SK-N-SH (cell line): ENCODE measurements around the gene ZC3H12C. TPM values are rescaled to one million over a fixed set of nuclear protein-coding genes. Genes with fewer than 3 reads are reported as not detected.

ENCODE experiments used
- CTCF ChIA-PET: fragments of 300-600, 350-600 bp; formaldehyde crosslinking; extraction: SDS; loops from one replicate; lab custom pipeline; 2021; lab: Yijun Ruan, JAX
- POLR2A ChIA-PET: fragments of 350-600 bp; sonication (Branson Sonifier 250); formaldehyde crosslinking; extraction: SDS; loops from one replicate; lab custom pipeline; 2020; ENCODE audit warnings: antibody characterized with exemption, inconsistent platforms; lab: Yijun Ruan, JAX
- DNase-seq: peaks from one replicate; pipeline ENCODE4 v3.0.0; 2012
- H2AFZ ChIP-seq: fragments of 200-600 bp; sonication (generic); 2 replicates; pipeline ENCODE4 v1.8.1; 2016; ENCODE audit warnings: antibody characterized with exemption, mild to moderate bottlenecking, low read depth
- H3F3A ChIP-seq: fragments of 200-600 bp; sonication (generic); replicated peaks from 2 replicates; pipeline ENCODE3; 2016; ENCODE audit warnings: antibody characterized with exemption, mild to moderate bottlenecking; ENCODE audit not compliant: insufficient read depth
- H3K27ac ChIP-seq, 2 experiments: fragments of 200-500 bp in 1 of 2; fragments of 200-600 bp in 1 of 2; sonication (Bioruptor generic) in 1 of 2; sonication (generic), shearing (Covaris generic) in 1 of 2; 2 replicates each; pipeline versions ENCODE4 v1.5.1 to v1.6.1; 2014 to 2016; ENCODE audit warnings: low read depth in 2 of 2, inconsistent platforms in 1 of 2, low read length in 1 of 2, mild to moderate bottlenecking in 1 of 2, mixed read lengths in 1 of 2
- H3K27me3 ChIP-seq: fragments of 200-600 bp; sonication (generic), shearing (Covaris generic); 2 replicates; pipeline ENCODE4 v1.6.1; 2016; ENCODE audit warnings: mixed run types; ENCODE audit not compliant: insufficient read depth
- H3K36me3 ChIP-seq, 2 experiments: fragments of 200-500 bp in 1 of 2; fragments of 200-600 bp in 1 of 2; sonication (Bioruptor generic) in 1 of 2; sonication (generic) in 1 of 2; replicated peaks in 1 of 2; 2 replicates each; pipeline versions ENCODE3 to v1.5.1; 2014 to 2016; ENCODE audit warnings: low read length in 1 of 2, mild to moderate bottlenecking in 1 of 2; ENCODE audit not compliant: insufficient read depth in 2 of 2, control insufficient read depth in 1 of 2
- H3K4me1 ChIP-seq, 2 experiments: fragments of 200-500 bp in 1 of 2; fragments of 200-600 bp in 1 of 2; sonication (Bioruptor generic) in 1 of 2; sonication (generic), shearing (Covaris generic) in 1 of 2; 2 replicates each; pipeline versions ENCODE4 v1.5.1 to v1.6.1; 2014 to 2016; ENCODE audit warnings: low read depth in 1 of 2, low read length in 1 of 2, mixed run types in 1 of 2; ENCODE audit not compliant: insufficient read depth in 2 of 2, control insufficient read depth in 1 of 2
- H3K4me2 ChIP-seq: fragments of 200-600 bp; sonication (generic), shearing (Covaris generic); 2 replicates; pipeline ENCODE4 v1.6.1; 2017; ENCODE audit warnings: mixed run types
- H3K4me3 ChIP-seq, 2 experiments: fragments of 200-500 bp in 1 of 2; fragments of 200-600 bp in 1 of 2; sonication (Bioruptor generic) in 1 of 2; sonication (generic), shearing (Covaris generic) in 1 of 2; 2 replicates each; pipeline versions ENCODE4 v1.5.1 to v1.8.1; 2014 to 2016; ENCODE audit warnings: low read depth in 2 of 2, inconsistent platforms in 1 of 2, low read length in 1 of 2, mild to moderate bottlenecking in 1 of 2, mixed read lengths in 1 of 2, moderate library complexity in 1 of 2
- H3K79me2 ChIP-seq: fragments of 200-600 bp; sonication (generic); 2 replicates; pipeline ENCODE4 v1.8.1; 2017; ENCODE audit warnings: mild to moderate bottlenecking; ENCODE audit not compliant: insufficient read depth
- H3K9ac ChIP-seq: fragments of 200-600 bp; sonication (generic); 2 replicates; pipeline ENCODE4 v1.6.1; 2017; ENCODE audit warnings: mixed run types
- H3K9me2 ChIP-seq: fragments of 200-600 bp; sonication (generic); 2 replicates; pipeline ENCODE4 v1.6.1; 2017; ENCODE audit warnings: mixed run types
- H3K9me3 ChIP-seq: fragments of 200-600 bp; sonication (generic); 2 replicates; pipeline ENCODE4 v1.6.1; 2017; ENCODE audit warnings: mixed run types, mild to moderate bottlenecking, moderate library complexity
- H4K20me1 ChIP-seq: fragments of 200-600 bp; sonication (generic); 2 replicates; pipeline ENCODE4 v1.6.1; 2017; ENCODE audit warnings: mild to moderate bottlenecking, mixed run types; ENCODE audit not compliant: insufficient read depth
- CHD2 ChIP-seq: fragments of 150-350 bp; IDR thresholded peaks from 2 replicates; pipeline ENCODE4 v1.6.1; 2018; ENCODE audit warnings: low read length; ENCODE audit not compliant: partially characterized antibody
- EP300 ChIP-seq, 2 experiments: IDR thresholded peaks; 2 replicates each; pipeline versions ENCODE4 v1.4.0 to v1.6.1; 2012; ENCODE audit warnings: borderline replicate concordance in 1 of 2, low read depth in 1 of 2, low read length in 1 of 2
- FOSL2 ChIP-seq: IDR thresholded peaks from 2 replicates; pipeline ENCODE4 v1.4.0; 2012; ENCODE audit warnings: low read depth, mild to moderate bottlenecking, moderate library complexity, borderline replicate concordance
- GABPA ChIP-seq: IDR thresholded peaks from 2 replicates; pipeline ENCODE4 v1.4.0; 2012; ENCODE audit warnings: low read depth, mild to moderate bottlenecking
- PBX3 ChIP-seq: IDR thresholded peaks from 2 replicates; pipeline ENCODE4; 2012
- REST ChIP-seq: IDR thresholded peaks from 2 replicates; pipeline ENCODE4 v1.6.1; 2012; ENCODE audit warnings: mild to moderate bottlenecking, low read depth, low read length, moderate library complexity
- SMC3 ChIP-seq: IDR thresholded peaks from 2 replicates; pipeline ENCODE4 v1.6.1; 2012; ENCODE audit warnings: low read depth, low read length, improper control_type of control experiment
- TCF12 ChIP-seq: IDR thresholded peaks from 2 replicates; pipeline ENCODE4 v1.4.0; 2012
- USF2 ChIP-seq: fragments of 150-350 bp; IDR thresholded peaks from 2 replicates; pipeline ENCODE4 v1.6.1; 2017; ENCODE audit warnings: antibody characterized with exemption, low read length, low read depth, borderline replicate concordance
- WGBS: methylation state at CpG from one replicate; pipeline ENCODE4 v1.1.6; 2017; ENCODE audit warnings: low lambda C conversion rate; 5-methylcytosine and 5-hydroxymethylcytosine counted together
- polyA plus RNA-seq, 3 experiments: library from polyadenylated mRNA; depleted of rRNA; stranded (reverse); fragments of >200 nt; gene quantifications; 2 replicates each; pipeline ENCODE4 v1.2.3, GENCODE V29; 2012

The ZC3H12C gene
- polyA plus RNA-seq, 1 of the 3 experiments (the other 2 are of a cell fraction), result 2.8 TPM

- WGBS, result 90% methylated on average over 2 of the region's 2 CpGs
- no peak overlapping the region for H3K27ac ChIP-seq
- H3K9me3 ChIP-seq, result no peaks in the 10 kb centered on the region
- H3K36me3 ChIP-seq, result peaks cover 5 to 11% of the 10 kb centered on the region in 2 experiments
- H3K9me2 ChIP-seq, result no peaks in the 10 kb centered on the region
- TF ChIP-seq SMC3 (no peak), CHD2 (no peak), EP300 (IDR thresholded peaks at IDR 0.05; ENCODE audit: borderline replicate concordance in 1 of 2, low read depth in 1 of 2, low read length in 1 of 2) (no peak), TCF12 (no peak)
- H3F3A ChIP-seq, result peaks cover 2% of the 10 kb centered on the region
- H4K20me1 ChIP-seq, result no peaks in the 10 kb centered on the region
- H3K4me1 ChIP-seq, result peaks cover 0 to 5% of the 10 kb centered on the region in 2 experiments; a peak in 1 of 4 replicates
- H2AFZ ChIP-seq, result no peak overlapping the region
- DNase-seq, result no peak
- ChIA-PET CTCF (no interaction called here), POLR2A (no interaction called here)
- H3K4me2 ChIP-seq, result no peak overlapping the region
- H3K9ac ChIP-seq, result no peak overlapping the region
- no peaks in the 10 kb centered on the region for H3K27me3 ChIP-seq
- no peak overlapping the region for H3K4me3 ChIP-seq
- H3K79me2 ChIP-seq, result no peaks in the 10 kb centered on the region
Measured at GRCh38 chr11:110169738-110170137, 76.5 kb downstream of the ZC3H12C start.

GRCh38 chr11:110172468-110173065 lies 79.4 kb downstream of the ZC3H12C start:
- no peak overlapping the region for H3K4me3 ChIP-seq
- 88% methylated on average over 11 of the region's 11 CpGs for WGBS
- no peak overlapping the region for H3K4me2 ChIP-seq
- TF ChIP-seq REST (no peak), PBX3 (no peak), GABPA (no peak), USF2 (no peak), FOSL2 (no peak)
- no peak for DNase-seq
- H3K9me2 ChIP-seq, result no peaks in the 10 kb centered on the region
- H4K20me1 ChIP-seq, result no peaks in the 10 kb centered on the region
- H3F3A ChIP-seq, result peaks cover 3% of the 10 kb centered on the region
- H2AFZ ChIP-seq, result no peak overlapping the region
- POLR2A ChIA-PET, result no interaction called here
- peaks cover 0 to 5% of the 10 kb centered on the region in 2 experiments for H3K36me3 ChIP-seq
- H3K79me2 ChIP-seq, result no peaks in the 10 kb centered on the region
- no peak overlapping the region for H3K9ac ChIP-seq
- H3K9me3 ChIP-seq, result no peaks in the 10 kb centered on the region
- H3K4me1 ChIP-seq, result peaks cover 0 to 23% of the 10 kb centered on the region in 2 experiments; a peak in 1 of 4 replicates
- CTCF ChIA-PET, result interaction anchor here (0.8 to 1.1 kb wide), 3 partner anchors 9 to 29 kb away, joined by 3 read pairs; no protein-coding TSS in a partner anchor
- no peak overlapping the region for H3K27ac ChIP-seq
- H3K27me3 ChIP-seq, result no peaks in the 10 kb centered on the region
